Heart left ventricle (tissue), 16 donors: ENCODE results near the gene GRHL1. TPM values are rescaled to one million over a fixed set of nuclear protein-coding genes. Genes with fewer than 3 reads are reported as not detected.
"Not testable (repeated sequence)": the region's sequence is repeated elsewhere in the genome, so short reads cannot be mapped to it uniquely, and the experiment has no call there.

Source experiments
- ATAC-seq, 4 donors: fragments of 200-7000 bp; cut with Tn5 transposase; one replicate each; pipeline ENCODE4 v1.9.1; 2020 to 2022; ENCODE audit warnings: moderate library complexity in 4 of 4, mild to moderate bottlenecking in 3 of 4, moderate number of reproducible peaks in 1 of 4
- DNase-seq, 5 donors: peaks; one replicate each; pipeline ENCODE4 v3.0.0-alpha.2; 2020
- H3K27ac ChIP-seq, 12 donors: fragments of 200-600 bp; sonication (generic) in 4 of 12; one replicate each; pipeline versions ENCODE4 v1.5.0 to v1.8.0; 2016 to 2022; ENCODE audit warnings: mild to moderate bottlenecking in 2 of 12
- H3K27me3 ChIP-seq, 9 donors: fragments of 200-600 bp; sonication (generic) in 2 of 9; one replicate each; pipeline versions ENCODE4 v1.5.1 to v1.8.0; 2016 to 2022; ENCODE audit warnings: mild to moderate bottlenecking in 3 of 9
- H3K36me3 ChIP-seq, 9 donors: fragments of 200-600 bp; sonication (generic) in 2 of 9; one replicate each; pipeline versions ENCODE4 v1.5.0 to v1.8.0; 2018 to 2022; ENCODE audit warnings: mild to moderate bottlenecking in 2 of 9
- H3K4me1 ChIP-seq, 12 donors: fragments of 200-600 bp; sonication (generic) in 4 of 12; one replicate each; pipeline versions ENCODE4 v1.5.0 to v1.8.0; 2016 to 2022; ENCODE audit warnings: mild to moderate bottlenecking in 3 of 12
- H3K4me3 ChIP-seq, 12 donors: fragments of 200-600 bp; sonication (generic) in 4 of 12; one replicate each; pipeline versions ENCODE4 v1.5.0 to v1.8.0; 2017 to 2022; ENCODE audit warnings: mild to moderate bottlenecking in 9 of 12, moderate library complexity in 4 of 12
- H3K9me3 ChIP-seq, 12 donors: fragments of 200-600 bp; sonication (generic) in 4 of 12; one replicate each; pipeline versions ENCODE4 v1.5.0 to v1.8.0; 2016 to 2022; ENCODE audit warnings: mild to moderate bottlenecking in 1 of 12
- POLR2A ChIP-seq, 2 donors: fragments of 450-650 bp; IDR thresholded peaks; one replicate each; pipeline ENCODE4 v1.6.1; 2017; ENCODE audit warnings: antibody characterized with exemption in 2 of 2, mild to moderate bottlenecking in 2 of 2, moderate library complexity in 2 of 2
- WGBS, 4 donors: extraction: QIAGEN DNeasy Blood & Tissue Kit in 2 of 4; methylation state at CpG; one replicate each; pipeline versions ENCODE4 v1.1.5 to v1.1.7; 2013 to 2018; 5-methylcytosine and 5-hydroxymethylcytosine counted together
- intact Hi-C, 10 donors: fragments of 100-400 bp; cut with DNase I; formaldehyde crosslinking; loops; one replicate each; pipeline versions ENCODE4 v1.11.1 to v1.14.2; 2022
- polyA plus RNA-seq, 2 donors: library from polyadenylated mRNA; stranded (reverse); fragments of 200-250 nt; gene quantifications; one replicate each; pipeline ENCODE4 v1.2.3, GENCODE V29; 2013
- total RNA-seq, 9 donors: library from RNA; depleted of rRNA in 2 of 9; stranded (reverse); fragments of >200 nt in 2 of 9; fragmentation: NEBNext Ultra II Directional in 3 of 9; extraction: Animal tissue kit (Norgen Biotek cat#: 25700) in 3 of 9; gene quantifications; one replicate each; pipeline versions ENCODE4 v1.1.0 to v1.2.4, GENCODE V29; 2016 to 2023
- TF ChIP-seq, protein P1 (sequence below), 12 donors: fragments of 200-600 bp; sonication (generic) in 4 of 12; IDR thresholded peaks; one replicate each; pipeline versions ENCODE4 v1.5.0 to v1.8.0; 2018 to 2022; ENCODE audit warnings: antibody characterized with exemption in 12 of 12, mild to moderate bottlenecking in 5 of 12
- donor health status: ischemic (EF 13 %, LVEDD 7.1; RV severe dilation, severe dysfunction).
- donor health status: healthy with polysubstance abuse.
- donor health status: DM: no; HTN: yes; CAD: no.
- donor health status: DM: no; HTN: no; CAD: no.
- donor health status: ischemic (EF 25% LVEDD 6.9; RV normal size, moderate dysfunction).
- donor health status: ischemic (EF 25% LVEDD 5.7; RV mildly dilated, moderate dysfunction).
- donor health status: healthy.
- donor health status: DM: yes; HTN: yes; CAD: no.
- donor health status: ischemic (EF 35%, LVEDD 5.7; RV mildly dilated, moderate dysfunction).
- donor health status: nonischemic (EF 11% LVEDD 7.7; RV severe dilation, severe dysfunction).
- donor health status: DM: yes; HTN: yes; CAD: no.
- donor health status: PGD.
- donor health status: ischemic (EF 29% LVEDD 5.4; RV normal size, mild dysfunction).
- donor health status: nonischemic (EF 23%, LVEDD 6.1; RV moderate dilation, normal function).

Gene GRHL1
- total and polyA plus RNA-seq, 11 donors: 0.50 to 2.8 (median 1.0) TPM

DNA sequence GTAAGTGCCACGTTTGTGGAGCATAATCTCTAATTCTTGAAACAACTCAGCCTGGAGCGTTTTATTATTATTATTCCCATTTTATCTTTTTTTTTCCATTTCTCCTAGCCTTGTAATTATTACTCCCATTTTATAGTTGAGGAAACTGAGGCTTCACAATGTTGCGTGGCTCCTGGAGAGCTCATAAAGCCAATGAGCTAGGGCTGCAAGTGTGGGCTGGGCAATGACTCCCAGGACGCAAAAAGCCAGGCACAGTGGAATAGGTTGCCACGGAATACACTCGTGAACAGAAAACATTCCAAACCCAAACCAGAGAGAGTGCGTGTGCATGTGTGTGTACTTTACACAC is 78.4 kb downstream of the GRHL1 start:
- Histone ChIP-seq H3K4me3 (peak overlapping the region in 3 of 12 donors; percentile 0 to 50 (median 29)), H3K27me3 (no peaks in the 10 kb centered on the region), H3K4me1 (peaks cover 3 to 57% (median 29%) of the 10 kb centered on the region in 12 donors), H3K36me3 (no peaks in the 10 kb centered on the region), H3K9me3 (no peaks in the 10 kb centered on the region), H3K27ac (peak overlapping the region; percentile 68 to 93 (median 80))
- ATAC-seq (no peak), DNase-seq (no peak)
- 75 to 80% (median 79%) methylated on average over 7 of the region's 7 CpGs for WGBS, 4 donors
- intact Hi-C loops: loop anchor here in 3 of 10 donors (5.0 kb wide), 2 partner anchors 38 to 43 kb away; no protein-coding TSS in a partner anchor
- TF ChIP-seq, protein P1, sequence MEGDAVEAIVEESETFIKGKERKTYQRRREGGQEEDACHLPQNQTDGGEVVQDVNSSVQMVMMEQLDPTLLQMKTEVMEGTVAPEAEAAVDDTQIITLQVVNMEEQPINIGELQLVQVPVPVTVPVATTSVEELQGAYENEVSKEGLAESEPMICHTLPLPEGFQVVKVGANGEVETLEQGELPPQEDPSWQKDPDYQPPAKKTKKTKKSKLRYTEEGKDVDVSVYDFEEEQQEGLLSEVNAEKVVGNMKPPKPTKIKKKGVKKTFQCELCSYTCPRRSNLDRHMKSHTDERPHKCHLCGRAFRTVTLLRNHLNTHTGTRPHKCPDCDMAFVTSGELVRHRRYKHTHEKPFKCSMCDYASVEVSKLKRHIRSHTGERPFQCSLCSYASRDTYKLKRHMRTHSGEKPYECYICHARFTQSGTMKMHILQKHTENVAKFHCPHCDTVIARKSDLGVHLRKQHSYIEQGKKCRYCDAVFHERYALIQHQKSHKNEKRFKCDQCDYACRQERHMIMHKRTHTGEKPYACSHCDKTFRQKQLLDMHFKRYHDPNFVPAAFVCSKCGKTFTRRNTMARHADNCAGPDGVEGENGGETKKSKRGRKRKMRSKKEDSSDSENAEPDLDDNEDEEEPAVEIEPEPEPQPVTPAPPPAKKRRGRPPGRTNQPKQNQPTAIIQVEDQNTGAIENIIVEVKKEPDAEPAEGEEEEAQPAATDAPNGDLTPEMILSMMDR (IDR thresholded peaks at IDR 0.05): no peak
- TF ChIP-seq POLR2A (IDR thresholded peaks at IDR 0.05): no peak

DNA sequence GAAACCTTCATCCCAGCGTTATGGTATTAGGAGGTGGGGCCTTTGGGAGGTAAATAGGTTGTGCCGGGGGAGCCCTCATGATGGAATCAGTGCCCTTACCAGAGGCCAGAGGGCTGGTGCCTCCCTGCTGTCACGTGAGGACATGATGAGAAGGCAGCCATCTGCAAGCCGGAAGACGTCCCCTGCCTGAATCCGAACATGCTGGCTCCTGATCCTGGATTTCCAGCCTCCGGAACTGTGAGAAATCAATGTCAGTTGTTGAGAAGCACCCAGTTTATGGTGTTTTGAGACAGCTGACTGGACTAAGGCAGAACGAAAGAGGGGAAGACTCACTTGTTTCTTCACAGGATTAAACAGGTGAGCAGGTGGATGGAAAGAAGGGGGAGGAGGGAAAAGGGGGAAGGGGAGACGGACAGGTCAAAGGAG is 78.8 kb downstream of the GRHL1 start:
- Histone ChIP-seq H3K9me3 (no peaks in the 10 kb centered on the region), H3K4me3 (no peak overlapping the region), H3K27ac (peak overlapping the region in 10 of 12 donors; percentile 70 to 93 (median 82)), H3K36me3 (no peaks in the 10 kb centered on the region), H3K4me1 (peaks cover 3 to 62% (median 33%) of the 10 kb centered on the region in 12 donors), H3K27me3 (no peaks in the 10 kb centered on the region)
- 53 to 65% (median 61%) methylated on average over 9 of the region's 9 CpGs for WGBS, 4 donors
- ATAC-seq: no peak
- peak in 2 of 5 donors; percentile 25 to 33 for DNase-seq
- TF ChIP-seq, protein P1 (IDR thresholded peaks at IDR 0.05): no peak
- TF ChIP-seq POLR2A (IDR thresholded peaks at IDR 0.05): no peak
- intact Hi-C loops: no loop called here

DNA sequence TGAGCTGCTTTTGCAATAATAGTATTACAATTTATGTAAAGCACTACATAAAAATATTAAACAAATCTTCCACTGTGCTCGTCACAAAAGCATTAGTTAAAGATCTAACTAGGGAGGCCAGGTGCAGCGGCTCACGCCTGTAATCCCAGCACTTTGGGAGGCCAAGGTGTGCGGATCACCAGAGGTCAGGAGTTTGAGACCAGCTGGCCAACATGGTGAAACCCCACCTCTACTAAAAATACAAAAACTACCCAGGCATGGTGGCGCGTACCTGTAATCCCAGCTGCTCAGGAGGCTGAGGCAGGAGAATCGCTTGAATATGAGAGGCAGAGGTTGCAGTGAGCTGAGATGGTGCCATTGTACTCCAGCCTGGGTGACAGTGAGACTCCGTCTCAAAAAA is 79.3 kb downstream of the GRHL1 start:
- peak in 2 of 5 donors; percentile 15 to 17 for DNase-seq
- H3K9me3 ChIP-seq, H3K27me3 ChIP-seq, intact Hi-C loops, H3K4me3 ChIP-seq, H3K36me3 ChIP-seq, ATAC-seq: not testable (repeated sequence)
- H3K27ac ChIP-seq: peak overlapping the region in 4 of 12 donors; percentile 78 to 88 (median 83)
- peaks cover 5 to 66% (median 38%) of the 10 kb centered on the region in 12 donors for H3K4me1 ChIP-seq
- WGBS, 4 donors: 90 to 98% (median 96%) methylated on average over 8 of the region's 8 CpGs

DNA sequence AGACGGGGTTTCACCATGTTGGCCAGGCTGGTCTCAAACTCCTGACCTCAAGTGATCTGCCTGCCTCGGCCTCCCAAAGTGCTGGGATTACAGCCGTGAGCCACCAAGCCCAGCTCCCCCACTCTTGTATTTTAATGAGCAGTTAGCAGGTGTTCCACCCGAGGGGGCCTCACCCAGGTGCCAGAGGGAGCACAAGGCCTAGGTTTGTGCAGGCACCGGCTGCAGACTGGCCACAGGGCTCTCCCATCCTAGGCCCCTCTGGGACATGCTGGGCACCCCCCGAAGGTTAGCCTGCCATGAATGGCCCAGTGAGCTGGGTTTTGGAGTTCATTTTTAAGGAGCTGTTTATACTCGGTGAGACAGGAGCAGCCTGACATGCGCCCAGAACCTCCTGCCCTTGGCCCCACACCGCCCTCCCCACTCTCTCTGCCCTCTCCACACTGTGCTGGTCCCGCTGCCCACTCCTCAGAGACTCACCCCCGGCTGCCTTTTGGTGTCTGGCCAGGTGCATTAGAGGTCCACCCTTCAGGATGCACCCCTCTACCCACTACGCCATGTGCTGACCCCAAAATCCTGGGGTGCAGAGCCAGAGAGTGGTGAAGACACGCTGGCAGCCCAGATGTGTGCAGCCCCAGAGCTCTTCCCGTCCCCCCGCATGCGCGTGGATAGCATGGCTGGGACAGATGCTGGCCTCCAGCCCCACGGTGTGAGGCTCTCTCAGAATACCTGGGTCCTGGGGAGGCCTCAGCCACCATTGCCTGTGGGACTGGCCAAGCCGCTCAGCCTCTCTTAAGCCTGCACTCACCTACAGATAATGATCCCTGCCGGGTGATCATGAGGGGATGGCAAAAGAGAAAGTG is 80.6 kb downstream of the GRHL1 start:
- peak in 2 of 5 donors; percentile 18 to 54 for DNase-seq
- TF ChIP-seq POLR2A (IDR thresholded peaks at IDR 0.05): no peak
- TF ChIP-seq, protein P1 (IDR thresholded peaks at IDR 0.05): no peak

More for the DNA sequence above, 80.6 kb downstream of the GRHL1 start:
- WGBS, 4 donors: 88 to 97% (median 94%) methylated on average over 15 to 20 of the region's 20 CpGs
- peaks cover 8 to 80% (median 51%) of the 10 kb centered on the region in 12 donors for H3K4me1 ChIP-seq
- H3K9me3 ChIP-seq: no peaks in the 10 kb centered on the region
- no peak for ATAC-seq
- H3K27ac ChIP-seq: no peak overlapping the region
- H3K4me3 ChIP-seq: no peak overlapping the region
- no peaks in the 10 kb centered on the region for H3K36me3 ChIP-seq
- intact Hi-C loops: no loop called here
- H3K27me3 ChIP-seq: no peaks in the 10 kb centered on the region
